ENCODE data around the gene L2HGDH. TPM values are rescaled to one million over a fixed set of nuclear protein-coding genes. Genes with fewer than 3 reads are reported as not detected.

L2HGDH gene
- total and polyA plus RNA-seq, 9 of the 15 experiments (the other 6 are each of a cell fraction or from before 2014, with no cell fraction given): 1.7 to 16.1 (median 10.5) TPM

DNA sequence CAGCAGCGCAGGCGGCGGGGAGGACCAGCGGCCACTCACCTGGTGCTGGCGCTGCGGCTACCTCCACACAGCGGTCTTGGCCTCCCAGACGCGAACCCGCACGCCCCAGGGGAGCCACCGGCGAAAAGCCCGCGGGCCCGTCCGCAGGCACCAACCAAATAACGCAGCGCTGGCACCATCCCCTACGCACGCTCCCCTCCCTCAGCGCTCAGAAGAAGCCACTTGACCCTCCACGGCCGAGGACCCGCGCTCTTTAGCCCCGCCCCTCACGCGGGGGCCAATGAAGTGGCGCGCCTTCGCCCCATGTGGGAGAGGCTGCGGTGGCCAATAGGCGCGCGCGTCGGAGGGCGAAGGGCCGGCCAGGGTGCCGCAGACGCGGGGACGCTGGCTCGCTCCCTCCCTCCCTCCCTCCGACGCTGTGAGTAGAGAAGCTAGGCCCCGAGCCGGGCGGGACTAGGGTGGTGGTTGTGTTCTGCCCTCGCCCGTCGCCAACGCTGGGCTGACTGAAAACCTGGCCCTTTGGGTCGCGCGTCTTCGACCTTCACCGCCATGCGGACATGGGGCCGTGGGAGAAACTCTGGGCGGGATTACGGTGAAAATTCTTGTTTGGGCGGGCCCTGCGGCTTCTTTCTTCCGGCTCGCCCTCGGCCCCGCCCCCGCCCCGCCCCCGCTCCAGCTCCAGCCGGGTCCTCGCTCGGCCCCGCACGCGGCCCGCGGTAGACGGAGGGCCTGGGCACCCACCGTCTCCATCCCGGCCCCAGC is at the start of gene L2HGDH, which contains the start of gene DMAC2L (continued):
- TF ChIP-seq, protein P1, sequence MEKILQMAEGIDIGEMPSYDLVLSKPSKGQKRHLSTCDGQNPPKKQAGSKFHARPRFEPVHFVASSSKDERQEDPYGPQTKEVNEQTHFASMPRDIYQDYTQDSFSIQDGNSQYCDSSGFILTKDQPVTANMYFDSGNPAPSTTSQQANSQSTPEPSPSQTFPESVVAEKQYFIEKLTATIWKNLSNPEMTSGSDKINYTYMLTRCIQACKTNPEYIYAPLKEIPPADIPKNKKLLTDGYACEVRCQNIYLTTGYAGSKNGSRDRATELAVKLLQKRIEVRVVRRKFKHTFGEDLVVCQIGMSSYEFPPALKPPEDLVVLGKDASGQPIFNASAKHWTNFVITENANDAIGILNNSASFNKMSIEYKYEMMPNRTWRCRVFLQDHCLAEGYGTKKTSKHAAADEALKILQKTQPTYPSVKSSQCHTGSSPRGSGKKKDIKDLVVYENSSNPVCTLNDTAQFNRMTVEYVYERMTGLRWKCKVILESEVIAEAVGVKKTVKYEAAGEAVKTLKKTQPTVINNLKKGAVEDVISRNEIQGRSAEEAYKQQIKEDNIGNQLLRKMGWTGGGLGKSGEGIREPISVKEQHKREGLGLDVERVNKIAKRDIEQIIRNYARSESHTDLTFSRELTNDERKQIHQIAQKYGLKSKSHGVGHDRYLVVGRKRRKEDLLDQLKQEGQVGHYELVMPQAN (IDR thresholded peaks at IDR 0.05; ENCODE audit: borderline replicate concordance): no peak
- TF ChIP-seq SREBF2 (CRISPR knock-in tag; IDR thresholded peaks at IDR 0.05) (no peak), HNRNPH1 (optimal IDR thresholded peaks at IDR 0.05; ENCODE audit: low read depth, low read length) (no peak), TAF9B (IDR thresholded peaks at IDR 0.05; ENCODE audit: partially characterized antibody) (no peak), MEF2D (tag; conservative IDR thresholded peaks at IDR 0.05; ENCODE audit: low read depth) (no peak), ZNF778 (CRISPR knock-in tag; IDR thresholded peaks at IDR 0.05) (no peak), GABPB1 (CRISPR knock-in tag; IDR thresholded peaks at IDR 0.05) (peak; percentile 80), ZNF584 (CRISPR knock-in tag; IDR thresholded peaks at IDR 0.05; ENCODE audit: low read depth) (no peak), NFRKB (IDR thresholded peaks at IDR 0.05; ENCODE audit: low read depth) (no peak), NCOR1 (IDR thresholded peaks at IDR 0.05) (no peak), FOS (IDR thresholded peaks at IDR 0.05; ENCODE audit: extremely low read depth, insufficient read length) (no peak), PHF20 (IDR thresholded peaks at IDR 0.05; ENCODE audit: partially characterized antibody) (peak; percentile 72), CCAR2 (IDR thresholded peaks at IDR 0.05; ENCODE audit: low read depth, low read length) (no peak), POLR2B (IDR thresholded peaks at IDR 0.05; ENCODE audit: low read depth, partially characterized antibody) (peak; percentile 69), ZC3H8 (IDR thresholded peaks at IDR 0.05) (no peak)
- TF ChIP-seq, protein P2, sequence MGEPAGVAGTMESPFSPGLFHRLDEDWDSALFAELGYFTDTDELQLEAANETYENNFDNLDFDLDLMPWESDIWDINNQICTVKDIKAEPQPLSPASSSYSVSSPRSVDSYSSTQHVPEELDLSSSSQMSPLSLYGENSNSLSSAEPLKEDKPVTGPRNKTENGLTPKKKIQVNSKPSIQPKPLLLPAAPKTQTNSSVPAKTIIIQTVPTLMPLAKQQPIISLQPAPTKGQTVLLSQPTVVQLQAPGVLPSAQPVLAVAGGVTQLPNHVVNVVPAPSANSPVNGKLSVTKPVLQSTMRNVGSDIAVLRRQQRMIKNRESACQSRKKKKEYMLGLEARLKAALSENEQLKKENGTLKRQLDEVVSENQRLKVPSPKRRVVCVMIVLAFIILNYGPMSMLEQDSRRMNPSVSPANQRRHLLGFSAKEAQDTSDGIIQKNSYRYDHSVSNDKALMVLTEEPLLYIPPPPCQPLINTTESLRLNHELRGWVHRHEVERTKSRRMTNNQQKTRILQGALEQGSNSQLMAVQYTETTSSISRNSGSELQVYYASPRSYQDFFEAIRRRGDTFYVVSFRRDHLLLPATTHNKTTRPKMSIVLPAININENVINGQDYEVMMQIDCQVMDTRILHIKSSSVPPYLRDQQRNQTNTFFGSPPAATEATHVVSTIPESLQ (CRISPR knock-in tag; IDR thresholded peaks at IDR 0.05): peak; percentile 76; the same call in 1 of the 2 replicates
- TF ChIP-seq, protein P3, sequence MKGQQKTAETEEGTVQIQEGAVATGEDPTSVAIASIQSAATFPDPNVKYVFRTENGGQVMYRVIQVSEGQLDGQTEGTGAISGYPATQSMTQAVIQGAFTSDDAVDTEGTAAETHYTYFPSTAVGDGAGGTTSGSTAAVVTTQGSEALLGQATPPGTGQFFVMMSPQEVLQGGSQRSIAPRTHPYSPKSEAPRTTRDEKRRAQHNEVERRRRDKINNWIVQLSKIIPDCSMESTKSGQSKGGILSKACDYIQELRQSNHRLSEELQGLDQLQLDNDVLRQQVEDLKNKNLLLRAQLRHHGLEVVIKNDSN (CRISPR knock-in tag; IDR thresholded peaks at IDR 0.05): peak; percentile 91
- TF ChIP-seq, protein P4, sequence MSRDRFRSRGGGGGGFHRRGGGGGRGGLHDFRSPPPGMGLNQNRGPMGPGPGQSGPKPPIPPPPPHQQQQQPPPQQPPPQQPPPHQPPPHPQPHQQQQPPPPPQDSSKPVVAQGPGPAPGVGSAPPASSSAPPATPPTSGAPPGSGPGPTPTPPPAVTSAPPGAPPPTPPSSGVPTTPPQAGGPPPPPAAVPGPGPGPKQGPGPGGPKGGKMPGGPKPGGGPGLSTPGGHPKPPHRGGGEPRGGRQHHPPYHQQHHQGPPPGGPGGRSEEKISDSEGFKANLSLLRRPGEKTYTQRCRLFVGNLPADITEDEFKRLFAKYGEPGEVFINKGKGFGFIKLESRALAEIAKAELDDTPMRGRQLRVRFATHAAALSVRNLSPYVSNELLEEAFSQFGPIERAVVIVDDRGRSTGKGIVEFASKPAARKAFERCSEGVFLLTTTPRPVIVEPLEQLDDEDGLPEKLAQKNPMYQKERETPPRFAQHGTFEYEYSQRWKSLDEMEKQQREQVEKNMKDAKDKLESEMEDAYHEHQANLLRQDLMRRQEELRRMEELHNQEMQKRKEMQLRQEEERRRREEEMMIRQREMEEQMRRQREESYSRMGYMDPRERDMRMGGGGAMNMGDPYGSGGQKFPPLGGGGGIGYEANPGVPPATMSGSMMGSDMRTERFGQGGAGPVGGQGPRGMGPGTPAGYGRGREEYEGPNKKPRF (IDR thresholded peaks at IDR 0.05; ENCODE audit: low read depth, low read length): no peak
- TF ChIP-seq, protein P5, sequence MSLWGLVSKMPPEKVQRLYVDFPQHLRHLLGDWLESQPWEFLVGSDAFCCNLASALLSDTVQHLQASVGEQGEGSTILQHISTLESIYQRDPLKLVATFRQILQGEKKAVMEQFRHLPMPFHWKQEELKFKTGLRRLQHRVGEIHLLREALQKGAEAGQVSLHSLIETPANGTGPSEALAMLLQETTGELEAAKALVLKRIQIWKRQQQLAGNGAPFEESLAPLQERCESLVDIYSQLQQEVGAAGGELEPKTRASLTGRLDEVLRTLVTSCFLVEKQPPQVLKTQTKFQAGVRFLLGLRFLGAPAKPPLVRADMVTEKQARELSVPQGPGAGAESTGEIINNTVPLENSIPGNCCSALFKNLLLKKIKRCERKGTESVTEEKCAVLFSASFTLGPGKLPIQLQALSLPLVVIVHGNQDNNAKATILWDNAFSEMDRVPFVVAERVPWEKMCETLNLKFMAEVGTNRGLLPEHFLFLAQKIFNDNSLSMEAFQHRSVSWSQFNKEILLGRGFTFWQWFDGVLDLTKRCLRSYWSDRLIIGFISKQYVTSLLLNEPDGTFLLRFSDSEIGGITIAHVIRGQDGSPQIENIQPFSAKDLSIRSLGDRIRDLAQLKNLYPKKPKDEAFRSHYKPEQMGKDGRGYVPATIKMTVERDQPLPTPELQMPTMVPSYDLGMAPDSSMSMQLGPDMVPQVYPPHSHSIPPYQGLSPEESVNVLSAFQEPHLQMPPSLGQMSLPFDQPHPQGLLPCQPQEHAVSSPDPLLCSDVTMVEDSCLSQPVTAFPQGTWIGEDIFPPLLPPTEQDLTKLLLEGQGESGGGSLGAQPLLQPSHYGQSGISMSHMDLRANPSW (CRISPR knock-in tag; IDR thresholded peaks at IDR 0.05): no peak
